GM12878 (cell line): Measurements from ENCODE around the gene LAMP1. TPM values are rescaled to one million over a fixed set of nuclear protein-coding genes. Genes with fewer than 3 reads are reported as not detected.

Experiments
- ATAC-seq: fragments of 200-7000 bp; cut with Tn5 transposase; 3 replicates; pipeline ENCODE4 v1.9.1; 2020; ENCODE audit warnings: mild to moderate bottlenecking, moderate library complexity
- BruUV-seq: library from RNA; stranded (reverse); fragments of 400-500 nt; replicated peaks from 2 replicates; lab custom pipeline; 2021; lab: Mats Ljungman, UMichigan
- CTCF ChIA-PET: fragments of 300-600 bp; sonication (Branson Sonifier 250); formaldehyde crosslinking; extraction: SDS; loops from one replicate; lab custom pipeline; 2021; ENCODE audit warnings: inconsistent platforms; lab: Yijun Ruan, JAX
- POLR2A ChIA-PET: fragments of 350-600 bp; formaldehyde crosslinking; extraction: SDS; loops from one replicate; lab custom pipeline; 2021; ENCODE audit warnings: inconsistent platforms; lab: Charles Lee
- RAD21 ChIA-PET: fragments of 300-600 bp; sonication (Branson Sonifier 250); formaldehyde crosslinking; loops from one replicate; lab custom pipeline; 2023; ENCODE audit warnings: antibody characterized with exemption; ENCODE audit not compliant: unreplicated experiment; lab: Charles Lee
- SMC1A ChIA-PET: fragments of 300-600 bp; sonication (Branson Sonifier 250); formaldehyde crosslinking; loops from one replicate; lab custom pipeline; 2023; ENCODE audit not compliant: unreplicated experiment, uncharacterized antibody; lab: Charles Lee
- DNase-seq: peaks from one replicate; pipeline ENCODE4 v3.0.0-alpha.2; 2011; ENCODE audit warnings: low read depth, low spot score
- FAIRE-seq: peaks from 3 replicates; lab custom pipeline; 2011; peaks lifted over from hg19 to GRCh38; lab: Jason Lieb, UNC
- H2AFZ ChIP-seq: 2 replicates; pipeline ENCODE4 v1.6.0; 2011; ENCODE audit warnings: low read depth, low read length, control low read depth; ENCODE audit not compliant: control insufficient read depth
- H3K27ac ChIP-seq: 2 replicates; pipeline ENCODE4 v1.5.1; 2011; ENCODE audit warnings: control low read depth; ENCODE audit not compliant: control insufficient read depth, insufficient read depth
- H3K27me3 ChIP-seq, 2 experiments: replicated peaks in 1 of 2; 2 replicates each; pipeline versions ENCODE4 v1.6.0 to v1.6.1; 2011; ENCODE audit warnings: low read length in 1 of 2; ENCODE audit not compliant: control insufficient read depth in 2 of 2, insufficient read depth in 2 of 2
- H3K36me3 ChIP-seq, 2 experiments: 2 replicates each; pipeline ENCODE4 v1.5.1; 2011; ENCODE audit warnings: low read length in 1 of 2; ENCODE audit not compliant: control insufficient read depth in 2 of 2, insufficient read depth in 2 of 2
- H3K4me1 ChIP-seq: 2 replicates; pipeline ENCODE4 v1.6.1; 2011; ENCODE audit warnings: mild to moderate bottlenecking, low read length, moderate library complexity, mixed read lengths; ENCODE audit not compliant: control insufficient read depth, insufficient read depth
- H3K4me2 ChIP-seq: 2 replicates; pipeline ENCODE4 v1.6.0; 2011; ENCODE audit warnings: control low read depth; ENCODE audit not compliant: control insufficient read depth, insufficient read depth
- H3K4me3 ChIP-seq: fragments of 200-600 bp; sonication (generic); 2 replicates; pipeline ENCODE4 v1.5.1; 2016
- H3K79me2 ChIP-seq: 2 replicates; pipeline ENCODE4 v1.6.0; 2011; ENCODE audit warnings: low read length; ENCODE audit not compliant: control insufficient read depth, insufficient read depth
- H3K9ac ChIP-seq: 2 replicates; pipeline ENCODE4 v1.8.0; 2011; ENCODE audit warnings: low read length, control low read depth, mixed read lengths; ENCODE audit not compliant: control insufficient read depth, insufficient read depth
- H3K9me3 ChIP-seq: replicated peaks from 3 replicates; pipeline ENCODE4 v1.5.1; 2011; ENCODE audit warnings: mild to moderate bottlenecking, low read length; ENCODE audit not compliant: control insufficient read depth, insufficient read depth
- H4K20me1 ChIP-seq: 2 replicates; pipeline ENCODE4 v1.6.0; 2011; ENCODE audit not compliant: control insufficient read depth, insufficient read depth
- FOXK2 ChIP-seq: fragments of 450-650 bp; IDR thresholded peaks from 2 replicates; pipeline ENCODE4 v1.6.1; 2017; ENCODE audit warnings: mild to moderate bottlenecking, moderate library complexity
- IKZF2 ChIP-seq, 2 experiments: fragments of 450-650 bp; IDR thresholded peaks; 2 replicates each; pipeline ENCODE4 v1.6.1; 2017; ENCODE audit warnings: mild to moderate bottlenecking in 2 of 2, moderate library complexity in 2 of 2
- NR2C2 ChIP-seq: IDR thresholded peaks from 2 replicates; pipeline ENCODE4 v1.6.1; 2011; ENCODE audit warnings: borderline replicate concordance, low read depth; ENCODE audit not compliant: control insufficient read depth, insufficient read length
- RB1 ChIP-seq: fragments of 450-650 bp; formaldehyde crosslinking; IDR thresholded peaks from 2 replicates; pipeline ENCODE4 v1.6.1; 2017; ENCODE audit warnings: mild to moderate bottlenecking, borderline replicate concordance
- RELA ChIP-seq: fragments of 450-650 bp; IDR thresholded peaks from 2 replicates; pipeline ENCODE4 v1.8.0; 2014; ENCODE audit warnings: borderline replicate concordance; ENCODE audit not compliant: partially characterized antibody
- SMARCA5 ChIP-seq: fragments of 450-650 bp; IDR thresholded peaks from 2 replicates; pipeline ENCODE4 v1.6.1; 2017; ENCODE audit warnings: mild to moderate bottlenecking
- TCF3 ChIP-seq: IDR thresholded peaks from 2 replicates; pipeline ENCODE4 v1.6.1; 2012; ENCODE audit warnings: low read depth, mild to moderate bottlenecking, low read length, borderline replicate concordance; ENCODE audit not compliant: insufficient read depth
- USF1 ChIP-seq: IDR thresholded peaks from 2 replicates; pipeline ENCODE4 v1.6.1; 2011; ENCODE audit warnings: borderline replicate concordance, low read depth, mild to moderate bottlenecking, moderate library complexity, mixed read lengths, low read length; ENCODE audit not compliant: insufficient read depth; ENCODE audit errors: extremely low read length
- ZNF274 ChIP-seq: IDR thresholded peaks from one replicate; pipeline ENCODE4 v1.8.0; 2011; ENCODE audit not compliant: insufficient read length, insufficient read depth
- whole genome bisulfite sequencing: methylation state at CpG from one replicate; pipeline ENCODE4 v1.1.6; 2016; ENCODE audit warnings: low lambda C conversion rate; ENCODE audit not compliant: insufficient replicate concordance, insufficient coverage; ENCODE audit errors: missing lambda C conversion rate; 5-methylcytosine and 5-hydroxymethylcytosine counted together
- in situ Hi-C: fragments of 300-500 bp; cut with MboI; formaldehyde crosslinking; loops from 9 replicates; pipeline ENCODE4 v1.14.3; 2018; ENCODE audit warnings: mixed read lengths
- intact Hi-C: fragments of 100-400 bp; cut with micrococcal nuclease; formaldehyde crosslinking; loops from one replicate; pipeline ENCODE4 v1.14.2; 2022; ENCODE audit not compliant: unreplicated experiment
- polyA plus RNA-seq, 11 experiments: library from polyadenylated mRNA; depleted of rRNA in 4 of 11; unstranded in 6 of 11; stranded (reverse) in 5 of 11; fragments of >200 nt; fragmentation: Nextera tagmentation in 4 of 11; fragmentation: Illumina TruSeq in 1 of 11; extraction: Ambion mirVana in 4 of 11; extraction: Trizol in 1 of 11; gene quantifications; 1 replicate in 1 of 11; 2 replicates in 10 of 11; pipeline versions ENCODE4 v1.2.1 to v1.2.3, GENCODE V29; 2011 to 2016; ENCODE audit warnings: inconsistent platforms in 2 of 11, missing spikeins in 2 of 11, low read depth in 1 of 11
- total RNA-seq, 4 experiments: library from RNA; depleted of rRNA in 3 of 4; stranded (reverse); fragments of >200 nt in 3 of 4; fragmentation: Illumina TruSeq in 1 of 4; extraction: Trizol in 1 of 4; gene quantifications; 2 replicates each; pipeline versions ENCODE4 v1.2.1 to v1.2.3, GENCODE V29; 2013 to 2021
- TF ChIP-seq, protein P1 (sequence below): fragments of 450-650 bp; IDR thresholded peaks from 2 replicates; pipeline ENCODE4 v1.6.1; 2016; ENCODE audit warnings: mild to moderate bottlenecking, moderate library complexity, borderline replicate concordance
- TF ChIP-seq, protein P2 (sequence below): fragments of 450-650 bp; IDR thresholded peaks from 2 replicates; pipeline ENCODE4 v1.6.1; 2016; ENCODE audit warnings: mild to moderate bottlenecking
- TF ChIP-seq, protein P3 (sequence below): IDR thresholded peaks from 2 replicates; pipeline ENCODE4 v1.6.1; 2012; ENCODE audit warnings: mild to moderate bottlenecking, low read depth, low read length
- TF ChIP-seq, protein P4 (sequence below): IDR thresholded peaks from 2 replicates; pipeline ENCODE4 v1.6.1; 2011; ENCODE audit warnings: low read depth, mild to moderate bottlenecking, low read length, moderate library complexity, borderline replicate concordance; ENCODE audit errors: extremely low read depth

LAMP1 gene
- total and polyA plus RNA-seq, 10 of the 15 experiments (the other 5 are each of a cell fraction or from before 2014, with no cell fraction given), result 2.5 to 83.0 (median 32.7) TPM

- WGBS, result 89% methylated on average over 19 of the region's 19 CpGs
- in situ Hi-C loops (no loop called here), intact Hi-C loops (no loop called here)
- Histone ChIP-seq H3K4me3 (no peak overlapping the region), H3K4me2 (no peak overlapping the region), H3K27me3 (no peaks in the 10 kb centered on the region), H2AFZ (no peak overlapping the region), H4K20me1 (no peaks in the 10 kb centered on the region), H3K79me2 (no peaks in the 10 kb centered on the region), H3K36me3 (peaks cover 16 to 23% of the 10 kb centered on the region in 2 experiments; a peak in 3 of 4 replicates), H3K9ac (no peak overlapping the region), H3K9me3 (no peaks in the 10 kb centered on the region), H3K27ac (no peak overlapping the region), H3K4me1 (no peaks in the 10 kb centered on the region)
- POLR2A ChIA-PET, result no interaction called here
- DNase-seq (no peak), FAIRE-seq (no peak), ATAC-seq (no peak)
- BruUV-seq, result no TSS peak
- RAD21 ChIA-PET, result no interaction called here
- SMC1A ChIA-PET, result no interaction called here
- CTCF ChIA-PET, result no interaction called here
- TF ChIP-seq NR2C2 (no peak), SMARCA5 (no peak), FOXK2 (no peak), TCF3 (no peak), ZNF274 (no peak), IKZF2 (IDR thresholded peaks at IDR 0.05) (no peak), RB1 (no peak), USF1 (no peak), RELA (no peak)
- TF ChIP-seq, protein P1, sequence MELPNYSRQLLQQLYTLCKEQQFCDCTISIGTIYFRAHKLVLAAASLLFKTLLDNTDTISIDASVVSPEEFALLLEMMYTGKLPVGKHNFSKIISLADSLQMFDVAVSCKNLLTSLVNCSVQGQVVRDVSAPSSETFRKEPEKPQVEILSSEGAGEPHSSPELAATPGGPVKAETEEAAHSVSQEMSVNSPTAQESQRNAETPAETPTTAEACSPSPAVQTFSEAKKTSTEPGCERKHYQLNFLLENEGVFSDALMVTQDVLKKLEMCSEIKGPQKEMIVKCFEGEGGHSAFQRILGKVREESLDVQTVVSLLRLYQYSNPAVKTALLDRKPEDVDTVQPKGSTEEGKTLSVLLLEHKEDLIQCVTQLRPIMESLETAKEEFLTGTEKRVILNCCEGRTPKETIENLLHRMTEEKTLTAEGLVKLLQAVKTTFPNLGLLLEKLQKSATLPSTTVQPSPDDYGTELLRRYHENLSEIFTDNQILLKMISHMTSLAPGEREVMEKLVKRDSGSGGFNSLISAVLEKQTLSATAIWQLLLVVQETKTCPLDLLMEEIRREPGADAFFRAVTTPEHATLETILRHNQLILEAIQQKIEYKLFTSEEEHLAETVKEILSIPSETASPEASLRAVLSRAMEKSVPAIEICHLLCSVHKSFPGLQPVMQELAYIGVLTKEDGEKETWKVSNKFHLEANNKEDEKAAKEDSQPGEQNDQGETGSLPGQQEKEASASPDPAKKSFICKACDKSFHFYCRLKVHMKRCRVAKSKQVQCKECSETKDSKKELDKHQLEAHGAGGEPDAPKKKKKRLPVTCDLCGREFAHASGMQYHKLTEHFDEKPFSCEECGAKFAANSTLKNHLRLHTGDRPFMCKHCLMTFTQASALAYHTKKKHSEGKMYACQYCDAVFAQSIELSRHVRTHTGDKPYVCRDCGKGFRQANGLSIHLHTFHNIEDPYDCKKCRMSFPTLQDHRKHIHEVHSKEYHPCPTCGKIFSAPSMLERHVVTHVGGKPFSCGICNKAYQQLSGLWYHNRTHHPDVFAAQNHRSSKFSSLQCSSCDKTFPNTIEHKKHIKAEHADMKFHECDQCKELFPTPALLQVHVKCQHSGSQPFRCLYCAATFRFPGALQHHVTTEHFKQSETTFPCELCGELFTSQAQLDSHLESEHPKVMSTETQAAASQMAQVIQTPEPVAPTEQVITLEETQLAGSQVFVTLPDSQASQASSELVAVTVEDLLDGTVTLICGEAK, result no peak
- TF ChIP-seq, protein P2, sequence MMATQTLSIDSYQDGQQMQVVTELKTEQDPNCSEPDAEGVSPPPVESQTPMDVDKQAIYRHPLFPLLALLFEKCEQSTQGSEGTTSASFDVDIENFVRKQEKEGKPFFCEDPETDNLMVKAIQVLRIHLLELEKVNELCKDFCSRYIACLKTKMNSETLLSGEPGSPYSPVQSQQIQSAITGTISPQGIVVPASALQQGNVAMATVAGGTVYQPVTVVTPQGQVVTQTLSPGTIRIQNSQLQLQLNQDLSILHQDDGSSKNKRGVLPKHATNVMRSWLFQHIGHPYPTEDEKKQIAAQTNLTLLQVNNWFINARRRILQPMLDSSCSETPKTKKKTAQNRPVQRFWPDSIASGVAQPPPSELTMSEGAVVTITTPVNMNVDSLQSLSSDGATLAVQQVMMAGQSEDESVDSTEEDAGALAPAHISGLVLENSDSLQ, result no peak
- TF ChIP-seq, protein P3, sequence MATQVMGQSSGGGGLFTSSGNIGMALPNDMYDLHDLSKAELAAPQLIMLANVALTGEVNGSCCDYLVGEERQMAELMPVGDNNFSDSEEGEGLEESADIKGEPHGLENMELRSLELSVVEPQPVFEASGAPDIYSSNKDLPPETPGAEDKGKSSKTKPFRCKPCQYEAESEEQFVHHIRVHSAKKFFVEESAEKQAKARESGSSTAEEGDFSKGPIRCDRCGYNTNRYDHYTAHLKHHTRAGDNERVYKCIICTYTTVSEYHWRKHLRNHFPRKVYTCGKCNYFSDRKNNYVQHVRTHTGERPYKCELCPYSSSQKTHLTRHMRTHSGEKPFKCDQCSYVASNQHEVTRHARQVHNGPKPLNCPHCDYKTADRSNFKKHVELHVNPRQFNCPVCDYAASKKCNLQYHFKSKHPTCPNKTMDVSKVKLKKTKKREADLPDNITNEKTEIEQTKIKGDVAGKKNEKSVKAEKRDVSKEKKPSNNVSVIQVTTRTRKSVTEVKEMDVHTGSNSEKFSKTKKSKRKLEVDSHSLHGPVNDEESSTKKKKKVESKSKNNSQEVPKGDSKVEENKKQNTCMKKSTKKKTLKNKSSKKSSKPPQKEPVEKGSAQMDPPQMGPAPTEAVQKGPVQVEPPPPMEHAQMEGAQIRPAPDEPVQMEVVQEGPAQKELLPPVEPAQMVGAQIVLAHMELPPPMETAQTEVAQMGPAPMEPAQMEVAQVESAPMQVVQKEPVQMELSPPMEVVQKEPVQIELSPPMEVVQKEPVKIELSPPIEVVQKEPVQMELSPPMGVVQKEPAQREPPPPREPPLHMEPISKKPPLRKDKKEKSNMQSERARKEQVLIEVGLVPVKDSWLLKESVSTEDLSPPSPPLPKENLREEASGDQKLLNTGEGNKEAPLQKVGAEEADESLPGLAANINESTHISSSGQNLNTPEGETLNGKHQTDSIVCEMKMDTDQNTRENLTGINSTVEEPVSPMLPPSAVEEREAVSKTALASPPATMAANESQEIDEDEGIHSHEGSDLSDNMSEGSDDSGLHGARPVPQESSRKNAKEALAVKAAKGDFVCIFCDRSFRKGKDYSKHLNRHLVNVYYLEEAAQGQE, result no peak
- TF ChIP-seq, protein P4, sequence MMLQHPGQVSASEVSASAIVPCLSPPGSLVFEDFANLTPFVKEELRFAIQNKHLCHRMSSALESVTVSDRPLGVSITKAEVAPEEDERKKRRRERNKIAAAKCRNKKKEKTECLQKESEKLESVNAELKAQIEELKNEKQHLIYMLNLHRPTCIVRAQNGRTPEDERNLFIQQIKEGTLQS, result no peak
Observed at GRCh38 chr13:113320226-113320875, 23.3 kb downstream of the LAMP1 start.
